ENCODE data around the gene WDR7. TPM values are rescaled to one million over a fixed set of nuclear protein-coding genes. Genes with fewer than 3 reads are reported as not detected.

WDR7 gene
- total and polyA plus RNA-seq, 2 experiments from 2014 or later = 7.0 to 14.8 TPM

GRCh38 chr18:56831988-56832387 is 180.8 kb downstream of the WDR7 start:
- no peaks in the 10 kb centered on the region for H3F3A ChIP-seq (replicated peaks; ENCODE audit: low read depth)
- H3K4me1 ChIP-seq (ENCODE audit: insufficient read depth) = peaks cover 6% of the 10 kb centered on the region; the same call in 1 of the 2 replicates
- no peak overlapping the region for H3K4me3 ChIP-seq
- H3K4me2 ChIP-seq = no peak overlapping the region
- no peak overlapping the region for H3K27ac Mint-ChIP-seq
- peak; percentile 30 for DNase-seq (ENCODE audit: low spot score)
- H3K4me3 Mint-ChIP-seq = no peak overlapping the region
- no peaks in the 10 kb centered on the region for H3K27me3 ChIP-seq (ENCODE audit: insufficient read depth)
- H3K27me3 Mint-ChIP-seq (ENCODE audit: insufficient read depth, low read depth, poor library complexity) = peaks cover 2% of the 10 kb centered on the region
- no peak overlapping the region for H3K27ac ChIP-seq (ENCODE audit: low read depth)
- ATAC-seq = peak; percentile 50
- no peaks in the 10 kb centered on the region for H3K9me2 ChIP-seq (ENCODE audit: insufficient read depth)
- TF ChIP-seq EZH2phosphoT487 (IDR thresholded peaks at IDR 0.05; ENCODE audit: unreplicated experiment) (no peak), ZNF462 (CRISPR knock-in tag; IDR thresholded peaks at IDR 0.05) (no peak), POLR2AphosphoS5 (IDR thresholded peaks at IDR 0.05; ENCODE audit: low read depth) (no peak), JUNB (IDR thresholded peaks at IDR 0.05; ENCODE audit: unreplicated experiment) (no peak), ZNF114 (CRISPR knock-in tag; IDR thresholded peaks at IDR 0.05) (no peak), STAT1 (IDR thresholded peaks at IDR 0.05; ENCODE audit: unreplicated experiment) (no peak), NANOG (IDR thresholded peaks at IDR 0.05; ENCODE audit: borderline replicate concordance) (no peak), ETS1 (IDR thresholded peaks at IDR 0.05) (no peak), CTCF (conservative IDR thresholded peaks at IDR 0.05; ENCODE audit: low read depth in 2 of 2) (no peak), REST (IDR thresholded peaks at IDR 0.05; ENCODE audit: unreplicated experiment) (no peak), ZNF331 (CRISPR knock-in tag; IDR thresholded peaks at IDR 0.05; ENCODE audit: low read depth) (no peak), EZH2 (IDR thresholded peaks at IDR 0.05; ENCODE audit: low read depth, unreplicated experiment) (no peak), CREB1 (CRISPR knock-in tag; IDR thresholded peaks at IDR 0.05; ENCODE audit: low read depth) (no peak)
- no peaks in the 10 kb centered on the region for H3K9me3 Mint-ChIP-seq
- H3K36me3 Mint-ChIP-seq (ENCODE audit: low read depth) = peaks cover 7% of the 10 kb centered on the region; the same call in 2 of the 3 replicates
- H3K36me3 ChIP-seq (ENCODE audit: insufficient read depth) = no peaks in the 10 kb centered on the region
- H3K4me1 Mint-ChIP-seq = peaks cover 5% of the 10 kb centered on the region
- no peak overlapping the region for H2AFZ ChIP-seq
- H3K79me2 ChIP-seq (replicated peaks; ENCODE audit: insufficient read depth) = no peaks in the 10 kb centered on the region
- no peaks in the 10 kb centered on the region for H4K20me1 ChIP-seq (replicated peaks; ENCODE audit: insufficient read depth)
